ENCODE results near the gene ZNF101. TPM values are rescaled to one million over a fixed set of nuclear protein-coding genes. Genes with fewer than 3 reads are reported as not detected.
A peak's percentile ranks its signal among the peaks of the same experiment; 100 is the strongest.

Gene ZNF101
- total and polyA plus RNA-seq, 9 of the 15 experiments (the other 6 are each of a cell fraction or from before 2014, with no cell fraction given): 9.6 to 20.3 (median 12.4) TPM

GRCh38 chr19:19711306-19711933 is 42.8 kb downstream of the ZNF101 start:
- intact Hi-C loops (cut with micrococcal nuclease): no loop called here
- no peak overlapping the region for H3K4me2 ChIP-seq (ENCODE audit: insufficient read depth, low read length)
- peaks cover 30% of the 10 kb centered on the region for H3K36me3 ChIP-seq (ENCODE audit: control insufficient read depth, insufficient read depth, low read length)
- WGBS (ENCODE audit: insufficient coverage, low coverage, missing lambda C conversion rate): 78% methylated on average over 14 of the region's 14 CpGs
- H3K4me3 ChIP-seq: no peak overlapping the region
- FAIRE-seq (no peak), ATAC-seq (no peak), DNase-seq (ENCODE audit: extremely low read depth in 1 of 4, low spot score in 3 of 4) (no peak)
- H3K9ac ChIP-seq (ENCODE audit: insufficient read depth in 1 of 2, low read depth in 2 of 2, low read length in 2 of 2): no peak overlapping the region
- no peaks in the 10 kb centered on the region for H4K20me1 ChIP-seq (replicated peaks; ENCODE audit: control insufficient read depth, insufficient read depth, low read length)
- no peak overlapping the region for H2AFZ ChIP-seq (ENCODE audit: low read depth, low read length)
- ChIA-PET CTCF (ENCODE audit: low intra/inter-chr PET ratio) (interaction anchor here (0.7 kb wide), 1 partner anchor 1109 kb away, joined by 3 read pairs; no protein-coding TSS in a partner anchor), POLR2A (interaction anchor here (0.7 kb wide), 1 partner anchor 52 kb away, joined by 3 read pairs; no protein-coding TSS in a partner anchor)
- H3K9me1 ChIP-seq (ENCODE audit: control insufficient read depth, insufficient read depth, low read length): no peaks in the 10 kb centered on the region
- peak; percentile 93 for TF ChIP-seq ZNF75A (CRISPR knock-in tag; IDR thresholded peaks at IDR 0.05)
- peak in 1 of 2 experiments; percentile 22; a peak in 1 of 3 replicates for TF ChIP-seq CBX3 (IDR thresholded peaks at IDR 0.05; ENCODE audit: borderline replicate concordance in 1 of 2, low read length in 2 of 2)
- TF ChIP-seq HMG20B (CRISPR knock-in tag; IDR thresholded peaks at IDR 0.05): no peak
- TF ChIP-seq, protein P1, sequence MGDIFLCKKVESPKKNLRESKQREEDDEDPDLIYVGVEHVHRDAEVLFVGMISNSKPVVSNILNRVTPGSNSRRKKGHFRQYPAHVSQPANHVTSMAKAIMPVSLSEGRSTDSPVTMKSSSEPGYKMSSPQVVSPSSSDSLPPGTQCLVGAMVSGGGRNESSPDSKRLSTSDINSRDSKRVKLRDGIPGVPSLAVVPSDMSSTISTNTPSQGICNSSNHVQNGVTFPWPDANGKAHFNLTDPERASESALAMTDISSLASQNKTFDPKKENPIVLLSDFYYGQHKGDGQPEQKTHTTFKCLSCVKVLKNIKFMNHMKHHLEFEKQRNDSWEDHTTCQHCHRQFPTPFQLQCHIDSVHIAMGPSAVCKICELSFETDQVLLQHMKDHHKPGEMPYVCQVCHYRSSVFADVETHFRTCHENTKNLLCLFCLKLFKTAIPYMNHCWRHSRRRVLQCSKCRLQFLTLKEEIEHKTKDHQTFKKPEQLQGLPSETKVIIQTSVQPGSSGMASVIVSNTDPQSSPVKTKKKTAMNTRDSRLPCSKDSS (IDR thresholded peaks at IDR 0.05; ENCODE audit: low read depth, partially characterized antibody): peak; percentile 14
- peak; percentile 14 for TF ChIP-seq POLR2B (IDR thresholded peaks at IDR 0.05; ENCODE audit: low read depth, partially characterized antibody)
- no peak for TF ChIP-seq RBBP5 (IDR thresholded peaks at IDR 0.05; ENCODE audit: borderline replicate concordance, insufficient read depth, low read length, poor library complexity, severe bottlenecking)
- no peak for TF ChIP-seq ETS1 (conservative IDR thresholded peaks at IDR 0.05; ENCODE audit: control insufficient read depth, low read depth, low read length)
- no peak for TF ChIP-seq ZNF551 (CRISPR knock-in tag; IDR thresholded peaks at IDR 0.05)
- no peak for TF ChIP-seq CSDE1 (IDR thresholded peaks at IDR 0.05)
- TF ChIP-seq ZNF717 (CRISPR knock-in tag; IDR thresholded peaks at IDR 0.05): no peak
- TF ChIP-seq RBM25 (IDR thresholded peaks at IDR 0.05; ENCODE audit: low read depth, low read length, severe bottlenecking): peak; percentile 57
- TF ChIP-seq CBX1 (IDR thresholded peaks at IDR 0.05; ENCODE audit: low read depth): no peak
- TF ChIP-seq XRCC3 (IDR thresholded peaks at IDR 0.05): 0 out of 2 replicates have a peak, but pooled peaks have one; percentile 15
- TF ChIP-seq NR3C1 (CRISPR knock-in tag; IDR thresholded peaks at IDR 0.05): no peak
- TF ChIP-seq ZNF274 (IDR thresholded peaks at IDR 0.05; ENCODE audit: borderline replicate concordance, low read depth, low read length): peak; percentile 91
- H3K27ac ChIP-seq (ENCODE audit: extremely low read depth, low read depth, low read length): no peak overlapping the region
- H3K9me3 ChIP-seq (replicated peaks; ENCODE audit: control insufficient read depth, insufficient read depth, low read depth, low read length): peaks cover 38% of the 10 kb centered on the region
- H3K79me2 ChIP-seq (ENCODE audit: control insufficient read depth, insufficient read depth, low read length): no peaks in the 10 kb centered on the region; the same call in 2 of the 3 replicates
- no TSS peak for BruUV-seq (replicated peaks)
- H3K27me3 ChIP-seq (ENCODE audit: control insufficient read depth in 2 of 2, insufficient read depth in 2 of 2, low read length in 2 of 2): no peaks in the 10 kb centered on the region
- in situ Hi-C loops (cut with MboI): no loop called here
- no peaks in the 10 kb centered on the region for H3K4me1 ChIP-seq (replicated peaks in 1 of 2; ENCODE audit: control insufficient read depth in 2 of 2, insufficient read depth in 2 of 2, low read length in 2 of 2)
